UCSD-AML1 (cell line): ENCODE measurements around the gene PDE3A.

Experiments
- DNase-seq: peaks from one replicate; lab custom pipeline; 2025; ENCODE audit not compliant: unreplicated experiment; lab: John Stamatoyannopoulos, UW

Gene PDE3A

GRCh38 chr12:20453756-20454310 is 85.5 kb downstream of the PDE3A start:
- DNase-seq = no peak

DNA sequence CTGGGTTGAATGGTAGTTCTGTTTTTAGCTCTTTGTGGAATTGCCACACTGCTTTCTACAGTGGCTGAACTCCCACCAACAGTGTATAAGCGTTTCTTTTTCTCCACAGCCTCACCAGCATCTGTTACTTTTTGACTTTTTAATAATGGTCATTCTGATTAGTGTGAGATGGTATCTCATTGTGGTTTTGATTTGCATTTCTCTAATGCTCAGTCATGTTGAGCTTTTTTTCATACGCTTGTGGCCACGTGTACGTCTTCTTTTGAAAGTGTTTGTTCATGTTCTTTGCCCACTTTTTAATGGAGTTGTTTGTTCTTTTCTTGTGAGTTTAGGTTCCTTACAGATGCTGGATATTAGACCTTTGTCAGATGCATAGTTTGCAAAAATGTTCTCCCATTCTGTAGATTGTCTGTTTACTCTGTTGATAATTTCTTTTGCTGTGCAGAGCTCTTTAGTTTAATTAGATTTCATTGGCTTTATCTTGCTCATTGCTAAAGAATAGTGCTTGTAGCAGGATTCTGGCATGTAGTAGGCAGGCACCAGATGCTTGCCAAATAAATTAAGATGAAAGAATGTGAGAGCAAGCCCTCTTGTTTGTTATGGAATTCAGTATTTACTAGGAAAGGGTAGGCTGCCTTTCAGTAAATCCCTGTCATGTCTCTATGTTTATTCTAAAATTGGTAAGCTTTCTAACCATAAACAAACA is 86.8 kb downstream of the PDE3A start:
- DNase-seq = no peak

GRCh38 chr12:20457582-20457981 is 89.2 kb downstream of the PDE3A start:
- no peak for DNase-seq

GRCh38 chr12:20458011-20458410 is 89.7 kb downstream of the PDE3A start:
- DNase-seq = no peak

DNA sequence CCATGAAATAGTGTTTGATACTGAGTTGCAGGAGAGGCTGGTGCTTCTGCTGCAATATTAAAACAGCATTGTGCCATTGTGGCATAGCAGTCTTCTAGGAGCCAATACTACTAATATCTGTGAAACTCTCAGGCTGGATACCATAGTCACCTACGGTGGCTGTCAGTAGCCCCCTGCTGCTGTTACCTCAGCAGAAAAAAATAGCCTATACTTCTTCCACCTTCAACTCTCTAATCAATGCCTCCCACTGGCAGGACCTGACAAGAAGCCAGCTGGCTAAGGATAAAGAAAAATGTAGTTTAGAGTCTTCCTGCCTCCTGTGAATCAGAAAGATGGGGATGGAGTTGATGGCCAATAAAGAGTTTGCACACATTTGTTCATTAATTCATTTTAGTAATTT is 91.6 kb downstream of the PDE3A start:
- DNase-seq = no peak

DNA sequence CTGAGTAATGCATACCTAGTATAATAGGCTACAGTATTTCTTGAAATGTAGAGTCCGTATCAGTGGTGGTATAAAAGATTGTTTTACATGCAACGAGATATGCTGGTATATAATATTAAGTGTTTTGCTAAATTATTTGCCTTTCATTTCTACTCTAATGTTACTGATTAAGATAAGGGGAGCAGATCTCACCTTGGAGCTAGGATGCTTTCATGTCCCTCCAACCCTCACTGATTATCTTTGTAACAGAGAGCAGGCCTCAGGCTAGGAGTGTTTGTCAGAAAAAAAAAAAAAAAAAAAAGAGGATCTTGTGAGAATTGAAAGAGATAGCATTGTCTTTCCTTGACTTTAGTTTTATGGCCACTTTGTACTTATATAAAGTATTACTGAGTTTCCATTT is 92.6 kb downstream of the PDE3A start:
- no peak for DNase-seq

DNA sequence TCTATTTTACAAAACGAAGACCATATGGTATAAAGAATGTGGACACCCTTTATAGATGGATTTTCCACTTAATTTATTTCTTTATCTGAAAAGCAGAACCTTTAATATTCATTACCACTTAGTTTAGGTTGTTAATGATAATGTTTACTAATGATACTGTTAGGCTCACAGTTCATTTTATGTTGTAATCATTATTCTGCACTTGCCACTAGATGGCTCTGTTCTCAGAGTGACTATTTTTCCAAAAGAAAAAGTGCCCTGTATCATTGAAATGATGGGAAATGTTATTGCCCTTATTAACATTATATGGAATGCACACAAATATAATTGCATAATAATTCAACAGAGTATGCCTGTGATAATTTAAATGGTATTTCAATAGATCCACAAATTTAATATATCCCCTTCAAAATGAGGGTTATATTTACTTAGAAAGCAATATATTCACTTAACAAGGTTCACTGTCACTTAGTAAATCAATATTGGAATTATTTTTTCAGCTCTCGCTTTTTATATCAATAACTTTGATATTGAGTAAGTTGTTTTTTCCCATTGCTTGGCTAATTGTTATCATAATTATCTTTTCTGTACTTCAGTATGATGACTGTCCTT is 95.7 kb downstream of the PDE3A start:
- DNase-seq = no peak

GRCh38 chr12:20469300-20469699 is 101.0 kb downstream of the PDE3A start:
- no peak for DNase-seq

GRCh38 chr12:20469756-20470155 is 101.4 kb downstream of the PDE3A start:
- DNase-seq = no peak

- DNase-seq = no peak
Measured at GRCh38 chr12:20472102-20472782, 103.9 kb downstream of the PDE3A start.

DNA sequence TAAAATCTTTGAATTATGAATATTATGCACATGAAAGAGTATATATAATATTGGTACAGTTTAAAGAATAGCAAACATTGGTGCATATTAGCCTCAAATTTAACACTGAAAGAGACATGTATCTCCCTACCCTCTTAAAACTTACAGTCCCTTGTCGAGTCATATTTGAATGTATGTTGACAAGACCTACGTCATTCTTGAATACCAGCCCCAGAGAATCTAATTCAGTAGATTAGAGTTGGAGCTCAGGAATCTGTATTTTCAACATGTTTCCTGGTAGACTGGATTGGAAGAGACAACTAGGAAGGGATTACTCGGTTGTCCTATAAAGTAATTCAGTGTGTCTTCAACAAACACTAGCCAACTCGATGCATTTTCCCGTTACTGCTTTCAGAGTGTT is 104.8 kb downstream of the PDE3A start:
- no peak for DNase-seq

DNA sequence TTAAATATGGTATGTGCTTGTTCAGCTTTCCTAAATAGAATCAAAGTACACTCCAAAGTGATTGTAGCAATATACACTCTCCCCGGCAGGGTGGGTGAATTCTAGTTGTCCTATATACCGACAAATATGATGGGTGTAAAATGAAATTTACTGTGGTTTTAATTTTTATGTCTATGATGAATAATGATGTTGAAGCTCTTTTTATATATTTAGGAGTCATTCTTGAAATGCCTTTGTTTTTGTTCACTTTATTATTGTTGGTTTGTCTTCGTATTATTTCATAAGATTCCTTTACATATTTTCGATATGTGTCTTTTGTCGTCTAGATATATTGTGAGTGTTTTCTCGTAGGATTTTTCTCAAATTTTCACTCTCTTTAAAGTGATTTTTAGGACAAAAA is 105.7 kb downstream of the PDE3A start:
- no peak for DNase-seq

- no peak for DNase-seq
Measured at GRCh38 chr12:20474443-20474842, 106.1 kb downstream of the PDE3A start.

DNA sequence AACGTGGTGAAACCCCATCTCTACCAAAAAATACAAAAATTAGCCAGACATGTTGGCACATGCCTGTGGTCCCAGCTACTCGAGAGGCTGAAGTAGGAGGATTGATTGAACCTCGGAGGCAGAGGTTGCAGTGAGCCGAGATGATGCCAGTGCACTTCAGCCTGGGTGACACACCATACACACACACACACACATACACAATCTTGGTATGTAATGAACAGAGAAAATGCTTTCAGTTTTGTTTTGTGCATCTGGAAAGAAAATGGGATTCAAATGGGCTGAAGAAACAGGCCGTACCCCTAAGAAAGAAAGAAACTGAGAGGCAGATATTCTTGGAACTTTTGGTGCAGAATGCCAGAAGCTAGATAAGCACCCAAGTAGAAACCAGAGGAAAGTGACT is 107.2 kb downstream of the PDE3A start:
- no peak for DNase-seq

DNA sequence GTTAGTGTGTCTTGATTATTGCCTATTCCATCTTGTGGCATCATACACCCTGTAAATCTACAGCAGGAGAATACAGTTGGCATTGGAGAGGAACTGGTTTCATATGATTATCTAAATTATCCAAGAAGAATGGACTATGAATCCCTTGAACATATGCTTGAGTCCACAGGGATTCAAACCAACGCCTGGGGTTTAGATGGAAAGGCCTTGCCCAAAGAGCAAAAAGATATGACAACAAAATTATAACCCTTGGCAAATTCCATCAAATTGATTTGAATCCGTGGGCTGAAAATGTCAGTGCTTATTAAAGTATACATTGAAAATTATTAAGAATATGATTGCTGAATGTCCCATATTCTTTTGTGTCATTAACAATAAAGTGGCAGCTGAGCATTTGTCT is 108.2 kb downstream of the PDE3A start:
- no peak for DNase-seq

GRCh38 chr12:20477255-20477654 is 108.9 kb downstream of the PDE3A start:
- DNase-seq = no peak

- no peak for DNase-seq
Measured at GRCh38 chr12:20477672-20478071, 109.3 kb downstream of the PDE3A start.

- DNase-seq = no peak
Measured at GRCh38 chr12:20482491-20483054, 114.2 kb downstream of the PDE3A start.

DNA sequence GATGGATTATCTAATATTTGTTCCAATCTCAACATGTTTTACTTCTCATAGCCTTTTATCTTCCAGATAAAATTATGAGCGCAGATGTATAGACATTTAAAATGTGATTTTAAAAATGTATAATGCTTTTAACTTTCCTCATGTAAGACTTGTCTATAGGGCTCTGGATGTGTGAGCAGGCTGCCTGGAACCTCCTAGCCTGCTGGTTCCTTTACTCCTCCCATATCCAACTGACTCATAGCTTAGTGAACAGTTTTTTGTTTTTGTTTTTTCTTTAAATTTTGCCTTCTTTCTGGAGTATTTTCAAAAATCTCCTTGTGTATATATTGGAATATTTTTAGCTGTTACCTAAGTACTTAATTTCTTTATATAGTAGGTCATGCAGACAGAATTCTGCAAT is 115.4 kb downstream of the PDE3A start:
- DNase-seq = no peak

DNA sequence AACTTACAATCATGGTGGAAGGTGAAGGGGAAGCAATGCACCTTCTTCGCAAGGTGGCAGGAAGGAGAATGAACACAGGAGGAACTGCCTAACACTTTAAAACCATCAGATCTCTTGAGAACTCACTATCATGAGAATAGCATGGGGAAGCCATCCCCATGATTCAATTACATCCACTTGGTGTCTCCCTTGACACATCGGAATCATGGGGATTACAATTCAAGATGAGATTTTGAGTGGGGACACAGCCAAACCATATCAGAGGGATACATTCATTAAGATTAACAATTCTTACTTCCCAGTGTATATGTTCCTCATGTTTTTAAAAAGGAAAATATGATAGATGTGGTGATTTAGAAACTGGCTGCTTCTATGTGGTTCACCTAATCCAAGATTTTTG is 117.9 kb downstream of the PDE3A start:
- DNase-seq = no peak

DNA sequence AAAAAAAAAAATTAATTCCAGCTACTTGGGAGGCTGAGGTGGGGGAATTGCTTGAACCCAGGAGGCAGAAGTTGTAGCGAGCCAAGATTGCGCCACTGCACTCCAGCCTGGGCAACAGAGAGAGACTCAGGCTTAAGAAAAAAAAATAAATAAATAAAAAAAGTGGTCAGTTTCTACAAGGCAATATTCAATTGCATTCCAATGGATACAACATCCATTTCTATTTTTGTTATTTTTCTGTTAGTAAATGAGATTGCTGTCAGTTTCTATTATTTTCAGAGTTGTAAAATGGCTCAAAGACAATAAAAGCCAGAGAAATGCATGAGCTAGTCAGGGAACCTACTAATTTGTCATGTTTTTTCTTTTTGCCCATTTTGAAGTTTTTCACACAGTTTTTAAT is 119.2 kb downstream of the PDE3A start:
- no peak for DNase-seq

DNA sequence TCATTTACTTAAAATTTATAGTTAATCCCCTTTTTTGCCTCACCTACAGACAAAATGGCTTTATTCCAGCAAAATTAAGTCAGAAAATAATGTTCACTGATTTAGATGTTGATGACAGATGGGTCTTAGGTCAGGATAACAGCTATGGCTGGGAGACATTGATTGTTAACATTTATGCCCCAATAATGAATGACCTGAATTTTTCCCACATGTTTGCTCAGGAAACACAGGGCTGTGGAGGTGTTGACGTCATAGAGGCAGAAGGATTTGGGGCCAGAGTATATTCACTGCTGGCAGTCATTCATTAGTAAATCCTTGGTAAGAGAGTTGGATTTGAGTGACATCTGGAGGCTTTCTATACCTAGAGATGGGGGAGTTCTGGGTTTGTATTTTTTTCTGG is 121.3 kb downstream of the PDE3A start:
- no peak for DNase-seq
